Common myeloid progenitor, CD34-positive (primary cell): ENCODE measurements around the gene POLR1A.

Source experiments
- CTCF ChIA-PET: fragments of 350-600 bp; sonication (Branson Sonifier 250); formaldehyde crosslinking; loops from one replicate; lab custom pipeline; 2021; ENCODE audit warnings: antibody characterized with exemption; lab: Charles Lee
- POLR2A ChIA-PET: fragments of 350-600 bp; sonication (Branson Sonifier 250); formaldehyde crosslinking; loops from one replicate; lab custom pipeline; 2021; ENCODE audit warnings: antibody characterized with exemption; lab: Charles Lee
- DNase-seq, 3 donors: peaks; one replicate each; pipeline versions ENCODE4 v3.0.0 to v3.0.0-alpha.2; 2013
- H3K27ac ChIP-seq, 2 experiments: 1 replicate in 1 of 2; 2 replicates in 1 of 2; pipeline ENCODE4 v1.7.0; 2013; ENCODE audit warnings: inconsistent platforms in 2 of 2, low read length in 2 of 2, mild to moderate bottlenecking in 2 of 2, low read depth in 1 of 2, moderate library complexity in 1 of 2; ENCODE audit not compliant: severe bottlenecking in 2 of 2, insufficient read depth in 1 of 2, poor library complexity in 1 of 2
- H3K27me3 ChIP-seq, 5 experiments: replicated peaks in 2 of 5; 1 replicate in 3 of 5; 2 replicates in 2 of 5; pipeline versions ENCODE4 v1.6.1 to v1.7.0; 2013; ENCODE audit warnings: low read length in 4 of 5, mild to moderate bottlenecking in 2 of 5, moderate library complexity in 2 of 5, inconsistent platforms in 1 of 5; ENCODE audit not compliant: insufficient read depth in 5 of 5, control insufficient read depth in 4 of 5
- H3K36me3 ChIP-seq, 4 experiments: 1 replicate in 2 of 4; 2 replicates in 2 of 4; pipeline versions ENCODE4 v1.6.1 to v1.7.0; 2013; ENCODE audit warnings: low read length in 3 of 4, control low read depth in 1 of 4, mild to moderate bottlenecking in 1 of 4; ENCODE audit not compliant: control insufficient read depth in 4 of 4, insufficient read depth in 4 of 4
- H3K4me1 ChIP-seq, 4 experiments: 1 replicate in 3 of 4; 2 replicates in 1 of 4; pipeline versions ENCODE4 v1.6.1 to v1.7.1; 2013; ENCODE audit warnings: low read length in 3 of 4, mild to moderate bottlenecking in 3 of 4, control low read depth in 1 of 4, inconsistent platforms in 1 of 4, moderate library complexity in 1 of 4; ENCODE audit not compliant: control insufficient read depth in 4 of 4, insufficient read depth in 4 of 4; ENCODE audit errors: control extremely low read depth in 1 of 4
- H3K4me3 ChIP-seq, 7 experiments: 1 replicate in 4 of 7; 2 replicates in 3 of 7; pipeline versions ENCODE4 v1.5.1 to v1.7.0; 2013; ENCODE audit warnings: mild to moderate bottlenecking in 7 of 7, low read length in 6 of 7, moderate library complexity in 6 of 7, inconsistent platforms in 2 of 7, low read depth in 2 of 7, control low read depth in 1 of 7; ENCODE audit not compliant: insufficient read depth in 4 of 7, control insufficient read depth in 1 of 7; ENCODE audit errors: extremely low read depth in 1 of 7
- H3K9me3 ChIP-seq, 5 experiments: 1 replicate in 4 of 5; 2 replicates in 1 of 5; pipeline versions ENCODE4 v1.6.1 to v1.7.1; 2013; ENCODE audit warnings: low read length in 4 of 5, mild to moderate bottlenecking in 2 of 5, inconsistent platforms in 1 of 5, low read depth in 1 of 5, moderate library complexity in 1 of 5; ENCODE audit not compliant: control insufficient read depth in 4 of 5, insufficient read depth in 2 of 5; ENCODE audit errors: control extremely low read depth in 1 of 5
- WGBS: methylation state at CpG from one replicate; pipeline ENCODE4 v1.1.5; 2013; ENCODE audit not compliant: insufficient coverage; 5-methylcytosine and 5-hydroxymethylcytosine counted together

Gene POLR1A

DNA sequence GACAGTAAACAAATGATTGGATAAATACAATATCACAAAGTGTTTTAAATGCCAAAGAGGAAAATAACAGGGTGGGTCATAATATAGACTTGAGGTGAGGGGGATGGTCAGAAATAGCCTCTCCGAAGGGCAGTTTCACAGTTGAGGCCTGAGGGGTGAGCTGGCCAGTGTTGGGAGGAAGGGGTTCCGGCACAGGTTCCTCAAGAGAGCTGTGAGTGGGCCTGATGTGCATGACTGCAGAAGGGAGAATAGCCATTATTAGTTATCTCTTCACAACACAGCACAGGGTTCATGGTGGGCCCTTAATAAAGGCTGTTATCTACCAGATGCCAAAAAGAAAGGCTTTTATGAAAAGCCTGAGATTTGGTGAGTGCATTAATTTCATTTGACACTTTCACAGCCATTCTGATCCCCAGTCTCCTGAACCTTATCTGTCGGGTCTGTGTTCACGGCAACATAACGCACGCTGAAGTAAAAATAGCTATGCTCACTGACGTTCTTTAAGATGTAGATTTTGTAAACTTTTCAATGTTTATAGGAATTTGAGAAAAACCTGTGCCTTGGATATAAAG is 39.6 kb downstream of the POLR1A start:
- Histone ChIP-seq H3K36me3 (peaks cover 36 to 79% (median 61%) of the 10 kb centered on the region in 4 experiments), H3K4me1 (peaks cover 0 to 10% (median 6%) of the 10 kb centered on the region in 4 experiments), H3K27me3 (no peaks in the 10 kb centered on the region), H3K27ac (no peak overlapping the region), H3K4me3 (no peak overlapping the region), H3K9me3 (peaks cover 0 to 16% (median 4%) of the 10 kb centered on the region in 5 experiments)
- DNase-seq, result peak in 1 of 3 donors; percentile 28
- 100% methylated on average over 1 of the region's 7 CpGs for WGBS
- ChIA-PET CTCF (no interaction called here), POLR2A (no interaction called here)

DNA sequence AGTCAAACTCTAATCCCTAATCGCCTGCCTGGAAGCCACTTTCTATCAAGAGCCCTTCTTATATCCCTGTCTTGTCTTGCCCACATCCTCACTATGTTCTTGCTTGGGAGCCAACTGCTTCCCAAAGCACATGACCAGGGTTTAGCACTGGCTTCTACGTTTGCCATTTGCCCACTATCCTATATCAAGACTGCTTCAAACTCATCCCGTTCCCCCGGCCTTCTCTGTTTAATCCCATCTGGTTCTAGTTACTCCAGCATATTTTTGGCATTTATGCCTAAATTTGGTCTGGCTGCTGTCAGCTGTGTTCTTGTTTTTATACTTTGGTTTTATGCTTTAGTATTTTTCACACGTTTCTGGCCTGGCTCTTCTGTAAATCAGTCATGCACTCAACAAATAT is 40.2 kb downstream of the POLR1A start:
- Histone ChIP-seq H3K27ac (no peak overlapping the region), H3K4me3 (no peak overlapping the region), H3K27me3 (no peaks in the 10 kb centered on the region), H3K36me3 (peaks cover 38 to 80% (median 61%) of the 10 kb centered on the region in 4 experiments), H3K9me3 (peaks cover 0 to 16% (median 4%) of the 10 kb centered on the region in 5 experiments), H3K4me1 (peaks cover 0 to 10% (median 6%) of the 10 kb centered on the region in 4 experiments)
- WGBS, result 75% methylated on average over 4 of the region's 5 CpGs
- ChIA-PET POLR2A (no interaction called here), CTCF (no interaction called here)
- DNase-seq, result no peak

DNA sequence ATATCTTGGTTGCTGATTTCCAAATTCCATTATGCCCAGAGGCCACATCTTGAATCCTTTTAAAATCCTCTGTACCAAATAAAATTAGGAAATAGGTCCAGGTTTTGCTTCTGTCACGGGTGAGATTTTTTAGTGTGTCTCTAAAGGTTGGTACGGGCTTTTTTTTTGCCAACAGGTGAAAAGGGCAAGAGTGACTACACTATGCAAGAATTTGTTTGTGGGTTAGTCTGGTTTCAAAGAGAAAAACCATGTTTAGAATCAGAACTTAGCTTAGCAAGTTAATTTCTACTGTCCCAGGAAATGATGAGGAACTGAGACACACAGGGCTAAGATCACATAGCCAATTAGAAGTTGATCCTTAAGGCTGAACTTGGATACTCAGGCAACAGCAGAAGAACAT is 41.7 kb downstream of the POLR1A start:
- Histone ChIP-seq H3K4me3 (no peak overlapping the region), H3K27ac (no peak overlapping the region), H3K9me3 (peaks cover 0 to 16% (median 4%) of the 10 kb centered on the region in 5 experiments), H3K27me3 (no peaks in the 10 kb centered on the region), H3K4me1 (peaks cover 0 to 10% (median 5%) of the 10 kb centered on the region in 4 experiments), H3K36me3 (peaks cover 43 to 72% (median 59%) of the 10 kb centered on the region in 4 experiments)
- CTCF ChIA-PET, result interaction anchor here (0.5 to 1.0 kb wide), 4 partner anchors 17 to 419 kb away, joined by 3 read pairs; no protein-coding TSS in a partner anchor
- POLR2A ChIA-PET, result no interaction called here
- DNase-seq, result no peak
- WGBS, result 100% methylated on average over 1 of the region's 2 CpGs

DNA sequence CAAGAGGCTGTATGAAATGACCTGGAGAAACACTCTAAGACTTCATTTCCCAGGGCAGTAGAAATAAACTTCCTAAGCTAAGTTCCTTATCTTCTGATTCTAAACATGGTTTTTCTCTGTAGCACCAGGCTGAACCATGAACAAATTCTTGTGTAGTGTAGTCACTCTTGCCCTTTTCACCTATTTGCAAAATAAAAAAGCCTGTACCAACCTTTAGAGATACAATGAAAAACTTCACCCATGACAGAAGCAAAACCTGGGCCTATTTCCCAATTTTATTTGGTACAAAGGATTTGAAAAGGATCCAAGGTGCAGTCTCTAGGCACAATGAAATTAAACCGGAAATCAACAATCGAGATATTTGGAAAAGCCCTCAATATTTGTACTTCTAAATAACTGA is 43.6 kb downstream of the POLR1A start:
- H3K36me3 ChIP-seq, result peaks cover 43 to 76% (median 55%) of the 10 kb centered on the region in 4 experiments
- CTCF ChIA-PET, result no interaction called here
- no peak for DNase-seq
- peaks cover 0 to 16% (median 4%) of the 10 kb centered on the region in 5 experiments for H3K9me3 ChIP-seq
- no peaks in the 10 kb centered on the region for H3K4me1 ChIP-seq
- WGBS, result no CpG with 5 or more reads among the region's 2 CpGs
- H3K27me3 ChIP-seq, result no peaks in the 10 kb centered on the region
- POLR2A ChIA-PET, result no interaction called here
- H3K4me3 ChIP-seq, result no peak overlapping the region
- H3K27ac ChIP-seq, result no peak overlapping the region

DNA sequence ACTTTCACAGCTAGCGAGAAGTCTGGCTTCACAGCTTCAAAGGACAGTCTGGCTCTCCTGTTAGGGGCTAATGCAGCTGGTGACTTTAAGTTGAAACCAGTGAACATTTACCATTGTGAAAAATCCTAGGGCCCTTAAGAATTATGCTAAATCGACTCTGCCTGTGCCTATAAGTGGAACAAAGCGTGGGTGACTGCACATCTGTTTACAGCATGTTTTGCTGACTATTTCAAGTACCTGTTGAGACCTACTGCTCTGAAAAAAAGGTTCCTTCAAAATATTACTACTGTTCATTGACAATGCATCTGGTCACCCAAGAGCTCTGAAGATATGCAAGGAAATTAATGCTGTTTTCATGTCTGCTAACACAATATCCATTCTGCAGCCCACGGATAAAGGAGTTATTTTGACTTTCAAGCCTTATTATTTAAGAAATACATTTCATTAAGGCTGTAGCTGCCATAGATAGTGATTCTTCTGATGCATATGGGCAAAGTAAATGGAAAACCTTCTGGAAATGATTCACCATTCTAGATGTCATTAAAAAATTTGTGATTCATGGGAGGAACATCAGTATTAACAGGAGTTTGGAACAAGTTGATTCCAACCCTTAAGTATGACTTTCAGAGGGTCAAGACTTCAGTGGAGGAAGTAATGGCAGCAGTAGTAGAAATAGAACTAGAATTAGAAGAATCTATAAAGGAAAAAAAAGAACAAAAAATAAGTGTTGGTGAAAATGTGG is 48.9 kb downstream of the POLR1A start:
- no peaks in the 10 kb centered on the region for H3K9me3 ChIP-seq
- H3K36me3 ChIP-seq, result peaks cover 14 to 75% (median 51%) of the 10 kb centered on the region in 4 experiments
- POLR2A ChIA-PET, result no interaction called here
- H3K4me3 ChIP-seq, result no peak overlapping the region
- H3K27me3 ChIP-seq, result no peaks in the 10 kb centered on the region
- 100% methylated on average over 3 of the region's 4 CpGs for WGBS
- H3K27ac ChIP-seq, result no peak overlapping the region
- no peak for DNase-seq
- H3K4me1 ChIP-seq, result no peaks in the 10 kb centered on the region
- CTCF ChIA-PET, result interaction anchor here (1.0 to 4.5 kb wide), 3 partner anchors 22 to 230 kb away, joined by 3 to 19 read pairs (median 3); no protein-coding TSS in a partner anchor

DNA sequence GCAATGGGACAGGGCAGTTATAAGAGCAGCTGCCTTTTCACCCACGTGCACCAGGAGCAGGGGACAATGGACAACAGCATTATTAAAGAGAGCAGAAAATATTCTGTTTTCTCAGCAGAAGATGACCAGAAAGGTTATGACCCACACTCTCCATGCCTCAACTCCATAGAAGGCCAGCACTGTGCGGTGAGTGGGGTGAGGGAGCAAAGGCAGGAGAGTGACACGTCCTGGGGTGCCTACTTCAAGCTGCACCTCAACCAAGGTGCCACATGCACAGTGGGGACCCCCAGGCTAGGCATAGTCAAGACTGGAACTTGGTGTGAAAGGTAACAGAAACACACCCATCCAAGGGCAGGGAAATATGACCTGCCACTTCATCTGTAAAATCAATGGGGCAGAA is 50.4 kb downstream of the POLR1A start:
- H3K36me3 ChIP-seq, result peaks cover 10 to 73% (median 52%) of the 10 kb centered on the region in 4 experiments
- H3K4me1 ChIP-seq, result no peaks in the 10 kb centered on the region
- CTCF ChIA-PET, result interaction anchor here (0.8 to 4.5 kb wide), 3 partner anchors 18 to 24 kb away, joined by 3 to 19 read pairs (median 3); no protein-coding TSS in a partner anchor
- H3K27me3 ChIP-seq, result no peaks in the 10 kb centered on the region
- POLR2A ChIA-PET, result no interaction called here
- no peak overlapping the region for H3K4me3 ChIP-seq
- no CpG with 5 or more reads among the region's 3 CpGs for WGBS
- no peak overlapping the region for H3K27ac ChIP-seq
- no peak for DNase-seq
- no peaks in the 10 kb centered on the region for H3K9me3 ChIP-seq
